Measurements from ENCODE around the gene STK24. TPM values are rescaled to one million over a fixed set of nuclear protein-coding genes. Genes with fewer than 3 reads are reported as not detected.
A peak's percentile ranks its signal among the peaks of the same experiment; 100 is the strongest.

STK24 gene
- total and polyA plus RNA-seq, 2 of the 8 experiments (the other 6 are each of a cell fraction or from before 2014, with no cell fraction given), result 62.8 to 143 TPM

GRCh38 chr13:98523455-98524102 lies 53.3 kb downstream of the STK24 start:
- Histone ChIP-seq H2AK5ac (ENCODE audit: low read depth, low read length) (peak overlapping the region; percentile 69), H2BK20ac (ENCODE audit: low read length) (no peak overlapping the region), H2AFZ (ENCODE audit: low read length) (no peak overlapping the region), H2BK120ac (replicated peaks; ENCODE audit: low read depth, low read length) (no peak overlapping the region), H3K23me2 (ENCODE audit: low read depth, low read length) (no peaks in the 10 kb centered on the region), H4K91ac (replicated peaks; ENCODE audit: insufficient read length, low read length) (no peak overlapping the region), H3K23ac (ENCODE audit: insufficient read length) (no peak overlapping the region), H3K27ac (ENCODE audit: low read depth, low read length) (no peak overlapping the region), H2BK5ac (ENCODE audit: low read depth, low read length) (no peak overlapping the region), H4K5ac (ENCODE audit: insufficient read length, low read depth, low read length) (no peak overlapping the region), H3K9ac (replicated peaks in 1 of 4; ENCODE audit: extremely low read depth in 1 of 4, low read depth in 3 of 4, low read length in 3 of 4) (no peak overlapping the region), H3K4me3 (ENCODE audit: extremely low read depth in 1 of 4, insufficient read depth in 2 of 4, low read depth in 3 of 4, low read length in 4 of 4) (no peak overlapping the region), H3K27me3 (replicated peaks in 1 of 4; ENCODE audit: control insufficient read depth in 3 of 4, extremely low read depth in 1 of 4, insufficient read depth in 3 of 4, low read length in 3 of 4) (no peaks in the 10 kb centered on the region), H3K4me1 (replicated peaks in 1 of 4; ENCODE audit: control insufficient read depth in 3 of 4, insufficient read depth in 4 of 4, low read length in 3 of 4) (peaks cover 0 to 52% (median 25%) of the 10 kb centered on the region in 4 experiments; a peak in 6 of 7 replicates), H3K18ac (ENCODE audit: extremely low read depth, low read length) (peak overlapping the region; percentile 36; the same call in 1 of the 2 replicates), H4K8ac (ENCODE audit: extremely low read depth, insufficient read depth, low read length) (no peak overlapping the region), H3K79me2 (ENCODE audit: control insufficient read depth in 1 of 2, insufficient read depth in 2 of 2, low read length in 2 of 2) (peaks cover 12 to 99% of the 10 kb centered on the region in 2 experiments), H2BK15ac (ENCODE audit: low read length) (no peak overlapping the region), H3K14ac (ENCODE audit: insufficient read length) (no peak overlapping the region), H2BK12ac (ENCODE audit: low read depth, low read length) (no peak overlapping the region), H4K20me1 (replicated peaks in 1 of 2; ENCODE audit: control insufficient read depth in 1 of 2, insufficient read depth in 2 of 2, low read length in 2 of 2) (peaks cover 51 to 72% of the 10 kb centered on the region in 2 experiments), H3K4me2 (ENCODE audit: insufficient read depth in 1 of 2, low read depth in 2 of 2, low read length in 2 of 2) (no peak overlapping the region), H3K79me1 (ENCODE audit: low read depth, low read length) (peaks cover 58% of the 10 kb centered on the region), H3K56ac (replicated peaks; ENCODE audit: insufficient read length, low read depth, low read length) (no peak overlapping the region), H3K9me3 (ENCODE audit: insufficient read depth in 2 of 2, low read depth in 1 of 2, low read length in 1 of 2) (no peaks in the 10 kb centered on the region), H3K36me3 (ENCODE audit: control insufficient read depth in 2 of 4, insufficient read depth in 4 of 4, low read length in 3 of 4) (no peaks in the 10 kb centered on the region; a peak in 3 of 8 replicates), H3K4ac (replicated peaks; ENCODE audit: insufficient read length, low read depth, low read length) (no peak overlapping the region)
- WGBS, 2 experiments (ENCODE audit: extremely low coverage in 1 of 2, insufficient coverage in 1 of 2, insufficient read length in 1 of 2, insufficient replicate concordance in 2 of 2, low coverage in 1 of 2, low lambda C conversion rate in 2 of 2, missing lambda C conversion rate in 1 of 2), result 81% methylated on average over 16 of the region's 16 CpGs; no CpG with 5 or more reads in 1 of the 2 experiments
- DNase-seq (ENCODE audit: low read depth in 1 of 2, low spot score in 2 of 2) (no peak), FAIRE-seq (no peak)
- TF ChIP-seq RFX5 (IDR thresholded peaks at IDR 0.05; ENCODE audit: borderline replicate concordance, low read depth, low read length) (no peak), EGR1 (IDR thresholded peaks at IDR 0.05; ENCODE audit: borderline replicate concordance, low read depth, low read length) (no peak), RNF2 (IDR thresholded peaks at IDR 0.05; ENCODE audit: borderline replicate concordance, low read depth, low read length, missing control alignments, poor library complexity, severe bottlenecking) (no peak), ASH2L (IDR thresholded peaks at IDR 0.05; ENCODE audit: low read length) (no peak), TAF7 (optimal IDR thresholded peaks at IDR 0.05; ENCODE audit: borderline replicate concordance, low read depth, low read length) (no peak), EZH2 (IDR thresholded peaks at IDR 0.05; ENCODE audit: low read depth, low read length, severe bottlenecking) (no peak), EP300 (IDR thresholded peaks at IDR 0.05; ENCODE audit: borderline replicate concordance in 1 of 2, low read depth in 2 of 2, low read length in 2 of 2) (no peak), SIX5 (IDR thresholded peaks at IDR 0.05; ENCODE audit: low read depth, low read length) (no peak), SP1 (IDR thresholded peaks at IDR 0.05; ENCODE audit: low read depth, low read length) (no peak), CBX8 (IDR thresholded peaks at IDR 0.05; ENCODE audit: borderline replicate concordance, low read depth, low read length) (no peak), RBBP5 (IDR thresholded peaks at IDR 0.05; ENCODE audit: borderline replicate concordance, low read depth, low read length) (no peak), SIN3A (conservative IDR thresholded peaks at IDR 0.05 in 1 of 2, IDR thresholded peaks at IDR 0.05 in 1 of 2; ENCODE audit: low read depth in 1 of 2, low read length in 2 of 2) (no peak)
- CTCF ChIA-PET (ENCODE audit: partially characterized antibody), result interaction anchor here (0.7 to 1.6 kb wide), 4 partner anchors 8 to 17 kb away, joined by 3 to 4 read pairs (median 3); no protein-coding TSS in a partner anchor
- POLR2A ChIA-PET (ENCODE audit: partially characterized antibody), result interaction anchor here (0.6 to 1.3 kb wide), 3 partner anchors 9 to 1148 kb away, joined by 3 to 4 read pairs (median 3); no protein-coding TSS in a partner anchor
